ENCODE measurements around the gene TSGA10IP.
A peak's percentile ranks its signal among the peaks of the same experiment; 100 is the strongest.

Gene TSGA10IP

DNA sequence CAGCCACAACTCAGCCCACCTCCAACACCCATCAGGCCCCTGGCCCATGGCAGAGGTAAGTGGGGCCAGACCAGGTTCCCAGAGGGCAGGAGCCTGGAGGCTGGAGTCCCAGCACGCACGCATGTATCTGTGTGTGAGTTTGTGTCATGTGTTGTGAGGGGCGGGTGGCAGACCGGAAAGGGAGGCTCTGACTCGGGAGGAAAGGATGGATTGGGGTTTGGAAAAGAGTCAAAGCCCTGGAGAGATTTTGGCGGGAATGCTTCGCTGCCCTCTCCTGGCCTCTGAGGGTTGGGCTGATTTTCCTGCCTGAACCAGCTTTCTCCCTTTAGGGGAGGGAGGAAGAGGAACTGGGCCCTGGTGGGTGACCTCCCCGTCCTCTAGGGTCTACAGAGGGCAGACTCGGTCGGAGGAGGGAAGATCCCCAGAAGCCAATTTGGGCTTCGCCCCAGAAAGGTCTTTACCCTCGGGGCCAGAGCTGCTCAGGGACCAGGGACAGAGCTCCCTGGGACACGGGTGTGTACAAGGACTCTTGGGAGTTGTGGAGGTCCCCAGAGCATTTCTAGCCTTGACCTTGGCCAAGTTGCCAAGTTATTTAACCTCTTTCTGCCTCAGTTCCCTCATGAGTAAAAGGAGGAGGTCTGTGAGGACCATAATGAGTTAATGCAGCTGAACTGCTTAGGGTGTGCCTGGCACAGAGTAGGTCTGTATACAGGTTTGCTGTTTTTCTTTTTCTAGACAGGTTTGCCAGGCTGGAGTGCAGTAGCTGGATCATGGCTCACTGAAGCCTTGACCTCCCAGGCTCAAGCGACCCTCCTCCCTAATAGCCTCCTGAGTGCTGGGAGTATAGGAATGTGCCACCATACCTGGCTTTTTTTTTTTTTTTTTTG lies 33.4 kb upstream of the TSGA10IP start:
- TF ChIP-seq GATA1 (IDR thresholded peaks at IDR 0.05; ENCODE audit: low read depth, low read length): no peak
- DNase-seq: peak in 1 of 2 experiments; percentile 47

DNA sequence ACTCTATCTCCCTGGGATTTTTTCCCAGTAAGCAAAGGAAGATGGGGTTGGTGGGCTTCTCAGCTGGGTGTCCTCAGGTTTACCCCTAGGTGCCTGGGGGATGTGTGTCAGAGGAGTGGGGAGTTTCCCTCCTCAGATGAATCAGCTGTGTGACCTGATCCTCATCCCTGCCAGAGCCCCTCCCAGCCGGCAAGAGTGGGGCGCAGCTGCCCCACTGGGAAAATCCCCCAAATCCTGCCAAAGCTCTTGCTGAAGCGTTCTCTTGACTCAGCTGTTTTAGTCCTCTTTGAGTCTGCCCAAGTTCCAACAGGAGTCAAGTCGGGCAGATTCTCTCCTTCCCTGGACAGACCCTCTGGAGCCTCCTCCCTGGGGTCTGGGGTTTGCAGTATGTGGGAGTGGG lies 32.4 kb upstream of the TSGA10IP start:
- DNase-seq: no peak
- no peak for TF ChIP-seq GATA1 (IDR thresholded peaks at IDR 0.05; ENCODE audit: low read depth, low read length)
- no peak for TF ChIP-seq POLR2A (IDR thresholded peaks at IDR 0.05; ENCODE audit: low read length)

DNA sequence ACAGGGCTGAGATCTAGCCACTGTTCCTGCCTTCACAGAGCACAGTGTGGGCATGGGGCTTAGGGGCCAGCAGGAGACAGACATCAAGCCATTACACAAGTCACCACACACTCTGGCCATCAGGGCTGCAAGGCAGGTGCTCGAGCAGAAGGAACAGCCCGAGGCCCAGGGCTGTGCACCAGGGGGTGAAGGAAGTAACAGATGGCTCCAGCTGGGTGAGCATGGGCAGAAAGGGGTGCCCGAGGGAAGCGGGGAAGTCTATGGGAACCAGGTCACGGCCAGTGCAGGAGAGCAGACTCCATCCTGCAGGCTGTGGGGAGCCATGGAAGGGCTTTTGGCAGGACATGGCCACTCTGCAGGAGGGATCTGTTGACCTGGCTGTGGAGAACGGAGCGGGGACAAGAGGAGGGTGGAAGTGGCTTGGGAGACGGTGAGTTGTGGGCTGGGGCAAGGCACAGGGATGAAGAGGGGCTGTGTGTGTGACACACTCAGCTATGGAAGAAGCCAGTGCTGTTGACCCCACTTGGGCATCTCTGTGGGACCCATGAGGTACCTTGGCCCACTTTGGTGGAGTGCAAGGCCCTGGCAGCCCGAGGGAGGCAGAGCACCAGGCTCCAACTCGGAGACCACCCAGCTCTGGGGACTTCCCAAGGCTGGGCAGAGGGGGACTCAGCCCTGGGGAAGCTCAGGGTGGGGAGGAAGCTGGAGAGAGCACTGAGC lies 30.0 kb upstream of the TSGA10IP start:
- no peak for DNase-seq
- no peak for TF ChIP-seq GATA1 (IDR thresholded peaks at IDR 0.05; ENCODE audit: low read depth, low read length)
- TF ChIP-seq POLR2A (IDR thresholded peaks at IDR 0.05; ENCODE audit: low read length): no peak

DNA sequence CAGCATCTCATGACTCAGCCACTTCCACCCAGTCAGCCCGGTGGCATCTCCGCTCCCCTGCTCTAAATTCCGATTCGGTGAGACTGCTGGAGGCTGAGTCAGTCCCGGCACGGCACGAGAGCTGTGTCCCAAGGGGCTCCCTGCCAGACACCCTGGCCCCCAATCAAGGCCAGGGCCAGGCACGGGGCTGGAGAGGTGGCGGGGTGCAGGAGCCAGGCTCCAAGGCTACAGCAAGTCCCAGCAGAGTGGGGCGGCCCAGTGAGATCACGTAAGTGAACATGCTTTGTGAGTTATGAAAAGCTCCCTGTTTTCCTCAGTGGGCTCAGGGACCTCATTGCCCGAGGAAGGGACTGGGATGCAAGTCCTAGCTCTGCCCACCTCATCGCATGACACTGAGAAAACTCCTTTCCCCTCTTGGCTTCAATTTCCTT lies 29.4 kb upstream of the TSGA10IP start:
- DNase-seq: peak in 1 of 2 experiments; percentile 59
- TF ChIP-seq GATA1 (IDR thresholded peaks at IDR 0.05; ENCODE audit: low read depth, low read length) (no peak), POLR2A (IDR thresholded peaks at IDR 0.05; ENCODE audit: low read length) (peak; percentile 48)

DNA sequence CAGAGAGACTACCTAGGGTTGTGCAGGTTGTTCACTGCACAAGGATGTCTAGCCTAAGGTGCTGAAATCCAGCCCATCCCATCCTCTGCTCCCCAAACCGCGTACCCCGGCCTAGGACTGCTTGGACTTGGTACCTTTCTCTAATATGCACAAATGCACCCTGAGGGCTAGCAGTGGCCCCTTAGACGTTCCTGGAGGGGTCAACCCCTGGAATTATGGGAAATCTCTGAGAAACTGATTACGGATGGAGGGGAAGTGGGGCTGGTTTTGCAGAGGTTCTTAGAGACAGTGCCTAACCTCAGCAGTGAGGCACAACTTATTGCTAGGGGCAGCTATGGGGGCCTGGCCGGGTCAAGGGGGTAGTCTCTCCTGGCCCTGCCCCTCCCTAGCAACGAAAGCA lies 28.9 kb upstream of the TSGA10IP start:
- no peak for TF ChIP-seq GATA1 (IDR thresholded peaks at IDR 0.05; ENCODE audit: low read depth, low read length)
- TF ChIP-seq POLR2A (IDR thresholded peaks at IDR 0.05; ENCODE audit: low read length): no peak
- no peak for DNase-seq

DNA sequence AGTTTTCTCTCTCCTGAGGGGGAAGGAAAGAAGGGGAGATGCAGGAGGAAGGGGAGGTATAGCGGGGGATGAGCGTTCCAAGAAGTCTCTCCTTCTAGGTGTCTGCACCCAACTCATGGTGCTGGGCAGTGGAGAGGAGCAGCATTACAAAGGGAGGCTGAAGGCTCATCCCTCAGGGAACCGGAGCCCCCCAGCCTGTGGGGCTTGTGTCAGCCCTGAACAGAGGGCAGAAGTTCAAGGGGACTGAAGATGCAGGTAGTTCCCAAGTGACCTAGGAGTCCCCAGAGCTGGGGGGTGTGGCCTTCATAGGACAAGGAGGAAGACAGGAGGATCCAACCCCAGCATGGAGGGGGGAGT lies 28.2 kb upstream of the TSGA10IP start:
- no peak for TF ChIP-seq POLR2A (IDR thresholded peaks at IDR 0.05; ENCODE audit: low read length)
- no peak for TF ChIP-seq GATA1 (IDR thresholded peaks at IDR 0.05; ENCODE audit: low read depth, low read length)
- DNase-seq: no peak

DNA sequence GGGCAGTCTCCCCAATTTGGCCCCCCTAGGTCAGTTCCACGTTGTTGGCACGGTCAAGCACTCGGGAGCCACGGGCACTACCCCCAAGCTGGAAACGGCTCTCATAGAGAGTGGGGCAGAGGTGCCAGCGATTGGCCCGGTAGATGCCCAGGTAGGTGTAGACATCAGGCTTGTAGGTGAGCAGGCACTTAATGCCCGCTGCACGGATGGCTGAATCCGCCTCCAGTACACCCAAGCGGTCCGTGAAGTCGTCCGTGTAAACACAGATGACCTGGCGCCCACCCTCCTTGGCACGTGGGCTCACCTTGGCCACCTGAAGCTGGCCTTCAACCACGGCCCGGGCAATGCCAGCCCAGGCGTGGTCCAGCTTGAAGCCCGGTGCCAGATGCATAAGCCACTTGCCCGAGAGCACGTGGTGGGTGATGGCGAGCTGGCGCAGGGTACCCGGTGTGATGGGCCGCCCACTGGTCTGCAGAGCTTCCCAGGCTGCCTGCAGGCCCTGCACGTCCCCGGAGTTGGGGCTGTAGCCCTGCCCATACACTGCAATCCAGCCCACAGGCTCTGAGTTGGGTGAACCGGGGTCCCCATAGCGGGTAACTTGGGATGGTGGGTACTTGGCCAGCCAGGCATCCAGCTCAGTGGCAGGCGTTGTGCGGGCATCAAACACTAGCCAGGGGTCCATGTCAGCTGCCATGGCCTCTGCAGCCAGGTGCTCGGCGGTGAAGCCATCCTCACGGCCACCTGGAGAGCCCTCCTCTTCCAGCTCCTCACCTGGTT lies 27.7 kb upstream of the TSGA10IP start:
- TF ChIP-seq GATA1 (IDR thresholded peaks at IDR 0.05; ENCODE audit: low read depth, low read length) (no peak), POLR2A (IDR thresholded peaks at IDR 0.05; ENCODE audit: low read length) (no peak)
- DNase-seq: no peak

DNA sequence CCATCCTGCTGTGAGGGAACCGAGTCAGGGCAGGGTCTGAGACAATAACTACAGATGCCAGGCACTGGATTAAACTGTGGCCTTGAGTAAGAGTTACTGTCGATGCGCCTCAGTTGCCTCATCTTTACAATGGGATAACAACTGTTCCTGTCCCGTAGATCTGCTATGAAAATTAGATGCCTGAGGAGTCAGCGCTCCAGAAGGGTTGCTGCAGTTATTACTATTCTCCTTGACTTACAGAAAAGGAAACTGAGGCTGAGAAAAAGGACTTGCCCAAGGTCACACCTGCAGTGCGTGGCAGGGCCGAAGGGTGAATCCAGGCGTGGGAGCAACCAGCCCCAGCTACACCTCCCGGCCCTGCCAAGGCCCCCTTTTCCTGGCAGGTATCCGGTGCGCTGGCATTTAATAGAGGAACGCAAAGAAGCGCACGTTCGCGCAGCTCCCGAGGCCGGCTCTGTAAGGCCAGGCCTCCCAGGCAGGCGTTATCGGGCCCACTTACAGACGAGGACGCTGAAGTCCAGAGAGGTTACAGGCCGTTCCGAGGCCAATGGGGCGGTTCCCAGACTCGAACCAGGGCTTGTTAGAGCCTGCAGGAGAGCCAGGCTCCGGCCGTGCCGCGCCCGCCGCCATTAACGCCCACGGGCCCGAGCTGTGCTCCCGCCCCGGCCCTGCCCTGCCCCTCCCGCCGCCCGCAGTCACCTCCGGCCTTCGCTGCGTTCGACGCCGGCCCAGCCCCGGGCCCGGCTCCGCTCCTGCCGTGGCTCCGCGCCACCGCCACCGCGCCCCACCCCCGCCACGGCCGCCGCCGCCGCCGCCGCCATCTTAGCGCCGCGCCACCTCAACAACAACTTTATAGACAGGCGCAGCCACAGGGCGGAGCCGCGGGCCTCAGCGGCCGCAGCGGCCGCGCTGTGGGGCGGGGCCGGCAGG lies 26.8 kb upstream of the TSGA10IP start, which contains the start of gene C11orf68:
C11orf68 (minus strand) TSS at position 852 of the 930 bp plus-strand sequence; CDS start at position 821, 31 bp downstream.
- peak in 1 of 2 experiments; percentile 88 for DNase-seq
- peak; percentile 37 for TF ChIP-seq POLR2A (IDR thresholded peaks at IDR 0.05; ENCODE audit: low read length)
- TF ChIP-seq GATA1 (IDR thresholded peaks at IDR 0.05; ENCODE audit: low read depth, low read length): no peak

DNA sequence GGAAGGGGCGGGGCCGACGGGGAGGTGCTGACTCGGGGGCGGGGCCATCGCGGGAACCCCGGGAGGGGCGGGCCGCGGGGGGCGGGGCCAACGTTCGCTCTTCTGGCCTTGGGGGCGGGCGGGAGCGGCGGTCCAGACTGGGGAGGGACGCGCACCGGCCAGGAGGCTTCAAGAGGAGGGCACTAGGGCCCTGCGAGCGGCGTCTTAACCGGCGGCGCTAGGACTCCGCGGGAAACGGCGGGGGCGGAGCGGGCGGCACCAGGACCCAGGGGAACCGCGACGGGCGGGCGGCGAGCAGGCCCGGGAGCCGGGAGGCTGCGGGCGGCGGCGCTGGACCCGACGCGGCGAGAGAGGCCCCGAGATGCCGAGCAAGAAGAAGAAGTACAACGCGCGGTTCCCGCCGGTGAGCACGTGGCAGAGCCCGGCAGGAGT lies 26.1 kb upstream of the TSGA10IP start, which contains the start of gene DRAP1:
DRAP1 (plus strand) TSS at position 286 of the 432 bp plus-strand sequence; CDS start at position 362, 76 bp downstream.
- TF ChIP-seq POLR2A (IDR thresholded peaks at IDR 0.05; ENCODE audit: low read length) (peak; percentile 33), GATA1 (IDR thresholded peaks at IDR 0.05; ENCODE audit: low read depth, low read length) (no peak)
- peak; percentile 99 to 100 for DNase-seq

DNA sequence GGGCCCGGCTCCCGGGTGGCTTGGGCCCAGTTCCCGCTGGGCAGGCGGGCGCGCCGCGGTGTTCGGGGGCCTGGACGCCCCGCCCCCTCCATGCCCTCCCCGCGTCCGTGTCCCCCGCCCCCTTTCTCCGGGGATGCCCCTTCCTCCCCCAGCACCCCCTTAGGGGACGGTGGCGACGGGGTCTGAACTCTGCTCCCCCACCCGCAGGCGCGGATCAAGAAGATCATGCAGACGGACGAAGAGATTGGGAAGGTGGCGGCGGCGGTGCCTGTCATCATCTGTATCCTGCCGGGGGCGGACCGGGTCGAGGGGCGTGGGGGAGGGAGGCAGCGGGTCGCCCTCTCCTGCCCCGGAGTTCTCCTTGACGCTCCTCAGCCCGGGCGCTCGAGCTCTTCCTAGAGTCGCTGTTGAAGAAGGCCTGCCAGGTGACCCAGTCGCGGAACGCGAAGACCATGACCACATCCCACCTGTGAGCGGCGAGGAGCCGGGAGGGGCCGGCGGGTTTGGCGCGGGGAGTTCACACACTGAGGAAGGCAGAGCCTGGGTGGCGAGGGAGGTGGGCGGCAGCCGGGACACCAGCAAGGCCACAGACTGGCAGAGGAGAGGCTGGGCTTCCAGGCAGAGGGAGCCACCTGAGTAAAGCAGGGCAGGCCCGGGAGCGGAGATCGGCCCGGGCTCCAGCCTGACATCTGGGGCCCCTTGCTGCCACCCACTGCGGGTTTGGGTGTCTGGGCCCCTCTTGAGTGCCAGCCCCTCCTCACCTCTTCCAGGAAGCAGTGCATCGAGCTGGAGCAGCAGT lies 25.5 kb upstream of the TSGA10IP start:
- peak; percentile 79 to 83 for DNase-seq
- no peak for TF ChIP-seq POLR2A (IDR thresholded peaks at IDR 0.05; ENCODE audit: low read length)
- no peak for TF ChIP-seq GATA1 (IDR thresholded peaks at IDR 0.05; ENCODE audit: low read depth, low read length)

DNA sequence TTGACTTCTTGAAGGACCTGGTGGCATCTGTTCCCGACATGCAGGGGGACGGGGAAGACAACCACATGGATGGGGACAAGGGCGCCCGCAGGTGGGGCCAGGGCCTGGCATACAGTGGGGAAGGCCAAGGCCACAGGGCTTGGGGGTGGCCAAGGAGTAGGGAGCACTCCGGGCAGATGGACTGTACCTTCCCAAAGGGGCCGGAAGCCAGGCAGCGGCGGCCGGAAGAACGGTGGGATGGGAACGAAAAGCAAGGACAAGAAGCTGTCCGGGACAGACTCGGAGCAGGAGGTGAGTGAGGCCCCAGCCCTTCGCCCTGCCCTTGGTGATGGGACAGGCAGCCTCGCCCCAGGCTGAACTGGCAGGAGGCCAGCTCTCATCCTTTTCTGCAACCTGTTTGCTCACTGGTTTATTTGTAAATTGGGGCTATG lies 24.9 kb upstream of the TSGA10IP start:
- DNase-seq: peak in 1 of 2 experiments; percentile 49
- no peak for TF ChIP-seq POLR2A (IDR thresholded peaks at IDR 0.05; ENCODE audit: low read length)
- TF ChIP-seq GATA1 (IDR thresholded peaks at IDR 0.05; ENCODE audit: low read depth, low read length): no peak

DNA sequence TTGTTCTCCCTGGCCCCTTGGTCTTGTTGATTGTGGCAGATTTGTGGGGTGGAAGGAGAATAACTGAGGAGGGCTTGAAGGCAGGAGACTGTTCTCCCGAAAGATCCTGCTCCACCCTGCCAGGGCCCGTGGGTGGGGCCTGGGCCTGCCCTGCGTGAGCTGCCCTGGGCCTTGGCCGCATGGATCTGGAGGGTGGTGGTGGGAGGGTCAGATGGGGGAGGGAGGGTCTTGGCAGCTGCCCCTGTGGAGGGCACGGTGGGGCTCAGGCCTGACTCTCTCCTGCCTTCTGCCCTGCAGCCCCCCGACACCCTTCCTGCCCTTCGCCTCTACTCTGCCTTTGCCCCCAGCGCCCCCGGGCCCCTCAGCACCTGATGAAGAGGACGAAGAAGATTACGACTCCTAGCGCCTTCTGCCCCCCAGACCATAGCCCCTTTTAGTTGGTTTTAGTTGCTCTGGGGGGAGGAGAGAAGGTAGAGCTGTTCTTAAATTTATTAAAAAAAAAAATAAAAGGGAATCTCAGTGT lies 24.2 kb upstream of the TSGA10IP start:
- TF ChIP-seq POLR2A (IDR thresholded peaks at IDR 0.05; ENCODE audit: low read length) (no peak), GATA1 (IDR thresholded peaks at IDR 0.05; ENCODE audit: low read depth, low read length) (no peak)
- no peak for DNase-seq
